HepG2 (cell line): ENCODE measurements around the gene CHKB.

Experiments
- CREM ChIP-seq, 2 experiments: sonication (generic) in 1 of 2; formaldehyde crosslinking in 1 of 2; IDR thresholded peaks; 2 replicates each; pipeline versions ENCODE4 v1.4.0 to v1.6.1; 2016 to 2020; ENCODE audit warnings: antibody characterized with exemption in 1 of 2, mild to moderate bottlenecking in 1 of 2, missing genetic modification reagents in 1 of 2
- CTCF ChIP-seq: sonication (generic); formaldehyde crosslinking; IDR thresholded peaks from 2 replicates; pipeline ENCODE4 v1.5.0; 2020; ENCODE audit warnings: mild to moderate bottlenecking, missing genetic modification reagents, moderate library complexity
- GATA4 ChIP-seq: sonication (generic); IDR thresholded peaks from 2 replicates; pipeline ENCODE4 v1.6.1; 2016; ENCODE audit warnings: antibody characterized with exemption, low read depth, borderline replicate concordance
- POLR2A ChIP-seq, 2 experiments: IDR thresholded peaks; 2 replicates each; pipeline ENCODE4 v1.6.1; 2011; ENCODE audit warnings: low read depth in 2 of 2, low read length in 2 of 2, mild to moderate bottlenecking in 1 of 2, moderate library complexity in 1 of 2; ENCODE audit not compliant: insufficient read depth in 1 of 2
- RNF2 ChIP-seq: fragments of 450-650 bp; conservative IDR thresholded peaks from 2 replicates; pipeline ENCODE4 v1.6.1; 2016; ENCODE audit warnings: low read depth
- SP2 ChIP-seq: sonication (generic); formaldehyde crosslinking; IDR thresholded peaks from 2 replicates; pipeline ENCODE4 v1.5.1; 2020; ENCODE audit warnings: mild to moderate bottlenecking, missing genetic modification reagents
- ZBTB1 ChIP-seq: sonication (generic); formaldehyde crosslinking; IDR thresholded peaks from 2 replicates; pipeline ENCODE4 v1.4.0; 2020; ENCODE audit warnings: missing genetic modification reagents, borderline replicate concordance
- ZNF703 ChIP-seq: sonication (generic); formaldehyde crosslinking; IDR thresholded peaks from 2 replicates; pipeline ENCODE4 v1.5.1; 2020; ENCODE audit warnings: missing genetic modification reagents, mild to moderate bottlenecking, moderate library complexity, borderline replicate concordance
- TF ChIP-seq, protein P1 (sequence below): sonication (generic); formaldehyde crosslinking; IDR thresholded peaks from 2 replicates; pipeline ENCODE4 v1.4.0; 2020; ENCODE audit warnings: missing genetic modification reagents

- TF ChIP-seq, protein P1, sequence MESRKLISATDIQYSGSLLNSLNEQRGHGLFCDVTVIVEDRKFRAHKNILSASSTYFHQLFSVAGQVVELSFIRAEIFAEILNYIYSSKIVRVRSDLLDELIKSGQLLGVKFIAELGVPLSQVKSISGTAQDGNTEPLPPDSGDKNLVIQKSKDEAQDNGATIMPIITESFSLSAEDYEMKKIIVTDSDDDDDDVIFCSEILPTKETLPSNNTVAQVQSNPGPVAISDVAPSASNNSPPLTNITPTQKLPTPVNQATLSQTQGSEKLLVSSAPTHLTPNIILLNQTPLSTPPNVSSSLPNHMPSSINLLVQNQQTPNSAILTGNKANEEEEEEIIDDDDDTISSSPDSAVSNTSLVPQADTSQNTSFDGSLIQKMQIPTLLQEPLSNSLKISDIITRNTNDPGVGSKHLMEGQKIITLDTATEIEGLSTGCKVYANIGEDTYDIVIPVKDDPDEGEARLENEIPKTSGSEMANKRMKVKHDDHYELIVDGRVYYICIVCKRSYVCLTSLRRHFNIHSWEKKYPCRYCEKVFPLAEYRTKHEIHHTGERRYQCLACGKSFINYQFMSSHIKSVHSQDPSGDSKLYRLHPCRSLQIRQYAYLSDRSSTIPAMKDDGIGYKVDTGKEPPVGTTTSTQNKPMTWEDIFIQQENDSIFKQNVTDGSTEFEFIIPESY (CRISPR knock-in tag): no peak
- peak; percentile 81 for TF ChIP-seq CTCF (CRISPR knock-in tag)
- TF ChIP-seq ZBTB1: no peak
- TF ChIP-seq SP2 (CRISPR knock-in tag): no peak
- no peak for TF ChIP-seq GATA4
- no peak for TF ChIP-seq ZNF703 (CRISPR knock-in tag)
- no peak for TF ChIP-seq RNF2
- TF ChIP-seq CREM (IDR thresholded peaks at IDR 0.05): no peak
- TF ChIP-seq CREM (CRISPR knock-in tag; IDR thresholded peaks at IDR 0.05): no peak
- TF ChIP-seq POLR2A (IDR thresholded peaks at IDR 0.05; ENCODE audit: insufficient read depth in 1 of 2, low read depth in 2 of 2, low read length in 2 of 2): peak in 1 of 2 experiments; percentile 75; a peak in 2 of 4 replicates
These were observed 30.8 kb upstream of the CHKB start for GRCh38 chr22:50613291-50613981.
